HG03432 (cell line): ENCODE data around the gene STAT4.

Source experiments
- ATAC-seq: cut with Tn5 transposase; IDR thresholded peaks from one replicate; pipeline ENCODE4 v1.9.1; 2021; ENCODE audit warnings: mild to moderate bottlenecking, moderate library complexity; ENCODE audit not compliant: unreplicated experiment

Gene STAT4

GRCh38 chr2:191174442-191174841 is 23.6 kb upstream of the STAT4 start:
- ATAC-seq: no peak

GRCh38 chr2:191173206-191173605 is 22.4 kb upstream of the STAT4 start:
- ATAC-seq: no peak

GRCh38 chr2:191171708-191172355 is 21.0 kb upstream of the STAT4 start:
- no peak for ATAC-seq

GRCh38 chr2:191171286-191171685 is 20.5 kb upstream of the STAT4 start:
- no peak for ATAC-seq

GRCh38 chr2:191170773-191171172 is 20.0 kb upstream of the STAT4 start:
- ATAC-seq: no peak

GRCh38 chr2:191170301-191170636 is 19.5 kb upstream of the STAT4 start:
- no peak for ATAC-seq

GRCh38 chr2:191169456-191170300 is 18.9 kb upstream of the STAT4 start:
- ATAC-seq: no peak

GRCh38 chr2:191167766-191168165 is 17.0 kb upstream of the STAT4 start:
- ATAC-seq: no peak

GRCh38 chr2:191166756-191167445 is 16.1 kb upstream of the STAT4 start:
- ATAC-seq: no peak

GRCh38 chr2:191166111-191166755 is 15.4 kb upstream of the STAT4 start:
- no peak for ATAC-seq

GRCh38 chr2:191165176-191165643 is 14.4 kb upstream of the STAT4 start:
- peak; percentile 81 for ATAC-seq

GRCh38 chr2:191158747-191159146 is 8.0 kb upstream of the STAT4 start:
- ATAC-seq: no peak

- ATAC-seq: no peak
These were observed 7.4 kb upstream of the STAT4 start for GRCh38 chr2:191158193-191158592.

- ATAC-seq: peak; percentile 39
These were observed 4.8 kb upstream of the STAT4 start for GRCh38 chr2:191155608-191156071.

- ATAC-seq: no peak
These were observed 2.9 kb upstream of the STAT4 start for GRCh38 chr2:191153716-191154115.

- no peak for ATAC-seq
These were observed 1.9 kb upstream of the STAT4 start for GRCh38 chr2:191152482-191153240.

- ATAC-seq: no peak
These were observed 537 bp upstream of the STAT4 start for GRCh38 chr2:191151331-191151730.

GRCh38 chr2:191150230-191150599 is 579 bp downstream of the STAT4 start:
- peak; percentile 31 for ATAC-seq

GRCh38 chr2:191149391-191149790 is 1.4 kb downstream of the STAT4 start:
- no peak for ATAC-seq

- ATAC-seq: no peak
These were observed 2.0 kb downstream of the STAT4 start for GRCh38 chr2:191148791-191149190.
